Stimulated activated CD8-positive, alpha-beta memory T cell treated with anti-CD3 and anti-CD28 coated beads, Interleukin-15, amount 100 ng/mL, for 1 hour (primary cell): ENCODE measurements around the gene ITGA1.

Experiments used
- DNase-seq: peaks from one replicate; pipeline ENCODE4 v3.0.0-alpha.2; 2020; ENCODE audit warnings: low read depth

ITGA1 gene

DNA sequence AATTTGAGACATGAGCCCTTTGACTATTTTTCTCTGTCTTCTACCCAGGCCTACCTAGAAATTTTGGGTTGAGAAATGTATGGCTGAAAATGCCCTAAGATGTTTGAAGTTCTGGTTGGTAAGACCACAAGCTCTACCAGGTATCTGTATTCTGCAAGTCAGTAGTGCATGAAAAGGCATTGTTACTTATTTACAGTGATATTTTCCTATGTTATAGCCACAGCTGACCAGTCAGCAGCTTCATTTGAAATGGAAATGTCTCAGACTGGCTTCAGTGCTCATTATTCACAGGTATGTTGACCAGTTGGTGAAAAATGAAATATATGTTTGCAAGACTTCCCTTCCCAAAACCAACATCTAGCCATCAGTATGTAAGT lies 109.5 kb downstream of the ITGA1 start:
- no peak for DNase-seq

DNA sequence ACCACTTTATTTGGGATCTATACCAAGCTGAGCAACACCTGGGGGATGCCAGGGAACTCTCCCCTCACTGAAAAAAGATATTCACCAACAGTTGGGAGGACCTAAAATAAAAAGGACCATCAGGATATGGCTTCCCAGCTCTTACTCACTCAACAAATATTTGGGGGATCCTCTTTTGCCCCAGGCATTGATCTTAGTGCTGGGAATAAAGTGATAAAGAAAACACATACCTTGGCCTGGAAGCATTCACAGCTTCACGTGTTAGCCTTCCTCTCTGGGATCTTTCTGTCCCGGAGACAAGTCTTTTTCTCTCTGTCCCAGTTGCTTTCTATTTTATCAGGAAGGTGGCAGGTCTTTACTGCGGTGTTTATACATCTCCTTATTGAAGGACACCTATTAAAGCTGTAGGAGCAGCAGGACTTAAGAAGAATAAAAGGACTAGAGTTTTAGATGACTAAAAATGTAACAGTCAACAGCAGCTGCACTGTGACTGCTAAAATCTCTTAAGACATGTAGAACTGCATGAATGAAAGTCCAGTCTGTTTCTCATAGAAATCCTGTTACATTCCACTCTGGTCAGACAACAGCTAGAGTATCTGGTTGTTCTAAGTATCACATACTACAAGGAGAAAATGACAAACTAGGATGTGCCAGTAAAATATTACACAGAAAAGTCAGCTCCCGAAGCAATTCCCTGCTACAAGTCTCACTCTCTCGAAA lies 111.4 kb downstream of the ITGA1 start:
- no peak for DNase-seq

DNA sequence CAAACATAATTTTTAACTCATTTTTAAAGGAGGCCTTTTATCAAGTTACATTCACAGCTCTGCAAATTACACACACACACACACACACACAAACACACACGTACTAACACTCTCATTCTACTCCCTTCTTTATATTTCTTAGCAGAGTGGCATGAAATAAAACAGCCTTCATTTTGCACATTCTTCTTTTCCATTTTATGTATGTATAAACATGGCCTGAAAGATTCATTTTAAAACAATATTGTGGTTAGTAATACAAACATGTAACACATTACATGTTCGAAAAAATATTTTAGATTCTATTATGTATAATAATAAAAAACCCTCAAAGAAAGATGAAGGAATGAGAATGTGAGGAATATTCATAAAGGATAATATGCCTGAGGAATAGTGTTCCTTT lies 115.4 kb downstream of the ITGA1 start:
- no peak for DNase-seq

DNA sequence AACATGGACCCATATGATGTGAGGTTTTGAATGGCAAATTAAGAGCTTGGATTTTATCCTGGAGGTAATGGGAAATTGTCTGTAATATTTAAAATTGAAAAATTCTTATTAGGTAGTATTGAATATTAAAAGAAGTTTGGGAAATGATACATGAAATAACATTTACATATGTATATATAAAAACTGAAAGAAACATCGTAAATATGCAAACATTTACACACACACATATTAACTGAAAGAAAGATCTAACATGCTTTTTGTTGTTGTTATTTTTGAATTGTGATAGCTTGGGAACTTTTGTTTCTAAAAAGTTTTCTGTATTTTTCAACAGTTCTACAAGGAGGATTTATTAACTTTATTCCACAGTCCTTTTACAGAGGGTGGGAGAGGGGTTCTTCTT lies 118.6 kb downstream of the ITGA1 start:
- DNase-seq, result no peak

DNA sequence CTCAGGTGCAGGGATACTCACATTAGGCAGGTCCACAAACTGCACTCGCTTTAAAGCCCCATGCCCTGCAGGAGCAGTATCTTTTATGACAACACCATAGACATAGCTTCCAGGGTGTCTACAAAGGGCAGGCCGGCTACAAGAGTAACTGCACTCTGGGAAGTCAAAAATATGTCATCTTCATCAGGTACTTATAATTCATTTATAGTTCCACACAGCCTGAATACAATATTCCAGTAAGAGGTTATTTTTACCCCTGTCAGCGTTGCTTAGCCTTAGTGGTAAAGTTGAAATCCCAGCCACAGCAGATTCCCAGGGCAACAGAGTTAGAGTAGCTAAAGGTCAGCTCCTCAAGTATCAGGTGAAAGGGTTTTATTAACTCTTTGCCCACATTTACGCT lies 119.1 kb downstream of the ITGA1 start:
- DNase-seq, result no peak

DNA sequence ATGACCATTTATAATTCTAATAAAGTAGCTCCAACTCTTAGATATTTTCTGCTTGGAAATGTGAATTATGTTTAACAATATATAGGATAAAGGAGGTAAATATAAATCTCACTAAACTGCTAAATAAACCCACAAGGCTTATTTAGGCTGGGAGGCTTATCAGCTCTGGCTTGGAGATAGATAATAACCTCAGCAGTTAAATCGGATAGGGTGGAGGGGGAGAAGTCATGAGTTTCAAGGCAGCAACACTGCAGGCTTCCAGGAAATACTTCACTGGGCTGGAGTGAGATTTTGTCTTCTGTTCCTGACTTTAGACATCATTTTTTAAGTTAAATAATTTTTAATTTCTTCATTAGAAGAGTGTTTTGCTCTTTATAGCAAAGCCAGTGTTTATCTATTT lies 121.5 kb downstream of the ITGA1 start:
- no peak for DNase-seq

DNA sequence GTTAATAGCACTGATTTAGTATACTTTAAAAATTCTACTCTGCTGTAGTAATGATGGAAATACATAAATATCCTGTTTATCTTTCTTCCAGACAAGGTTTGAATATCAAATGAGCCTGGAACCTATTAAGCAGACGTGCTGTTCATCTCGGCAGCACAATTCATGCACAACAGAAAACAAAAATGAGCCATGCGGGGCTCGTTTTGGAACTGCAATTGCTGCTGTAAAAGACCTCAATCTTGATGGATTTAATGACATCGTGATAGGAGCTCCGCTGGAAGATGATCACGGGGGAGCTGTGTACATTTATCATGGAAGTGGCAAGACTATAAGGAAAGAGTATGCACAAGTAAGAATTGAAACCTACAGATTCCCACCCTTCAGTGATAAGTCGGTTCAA lies 122.4 kb downstream of the ITGA1 start:
- no peak for DNase-seq

DNA sequence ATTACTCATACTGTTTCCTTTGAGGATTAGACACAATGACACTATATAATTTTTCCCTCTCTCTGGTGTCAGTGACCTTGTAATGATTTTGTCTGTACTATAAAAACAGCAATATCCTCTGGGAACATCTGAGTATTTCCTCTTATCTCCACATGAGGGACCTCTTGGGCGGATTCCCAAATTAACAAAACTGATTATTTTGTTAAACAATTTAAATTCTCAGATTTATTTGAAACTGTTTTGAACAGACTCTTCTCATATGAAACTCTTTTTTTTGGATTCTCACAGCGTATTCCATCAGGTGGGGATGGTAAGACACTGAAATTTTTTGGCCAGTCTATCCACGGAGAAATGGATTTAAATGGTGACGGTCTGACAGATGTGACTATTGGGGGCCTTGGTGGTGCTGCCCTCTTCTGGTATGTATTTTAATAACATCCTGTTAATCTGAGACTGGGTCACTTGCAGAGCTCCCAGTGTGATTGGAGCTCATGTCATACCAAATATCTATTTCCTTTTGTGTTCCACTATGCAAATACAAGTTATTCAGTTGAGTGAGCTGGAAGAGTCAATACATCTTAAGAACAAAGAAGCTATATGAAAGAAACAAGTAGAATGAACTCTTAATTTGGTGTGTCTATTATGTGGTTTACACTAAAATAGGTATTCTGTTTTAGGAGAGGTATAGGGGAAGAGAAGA lies 127.6 kb downstream of the ITGA1 start:
- peak; percentile 12 for DNase-seq

DNA sequence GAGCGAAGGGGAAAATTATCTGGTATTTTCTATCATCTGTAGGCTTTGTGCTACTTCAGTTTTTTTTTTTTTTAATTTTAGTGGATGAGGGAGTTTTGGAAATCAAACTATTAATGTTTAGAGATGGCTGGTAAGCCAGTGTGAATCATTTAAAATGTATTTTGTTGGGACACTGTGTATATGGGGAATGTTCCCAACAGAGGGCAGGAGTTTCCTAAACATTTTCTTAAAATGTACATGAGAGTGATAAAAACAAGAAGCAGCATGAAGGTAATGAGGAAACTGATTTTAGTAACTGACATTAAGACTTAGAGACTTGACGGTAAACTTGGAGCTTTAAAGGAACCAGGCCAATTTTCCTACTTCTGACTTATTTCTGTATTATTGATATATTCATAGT lies 133.2 kb downstream of the ITGA1 start:
- no peak for DNase-seq

DNA sequence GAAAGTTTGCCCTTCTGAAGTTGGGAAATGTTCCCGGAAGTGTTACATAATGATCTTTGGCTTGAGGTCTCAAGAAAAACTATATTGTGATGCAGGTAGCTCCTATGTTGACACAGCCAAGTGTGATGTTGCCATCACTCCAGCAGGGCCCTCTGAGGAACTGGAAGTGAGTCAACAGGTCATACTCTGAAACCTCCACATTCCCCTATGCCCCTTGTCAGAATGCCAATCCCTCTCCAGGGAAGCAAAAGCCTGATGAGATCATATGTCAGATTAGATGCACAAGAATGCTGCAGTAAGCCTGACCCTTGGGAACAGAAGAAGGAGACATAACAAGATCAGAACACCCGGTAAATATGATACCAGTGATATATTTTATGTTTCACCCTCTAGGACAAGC lies 134.7 kb downstream of the ITGA1 start:
- no peak for DNase-seq

DNA sequence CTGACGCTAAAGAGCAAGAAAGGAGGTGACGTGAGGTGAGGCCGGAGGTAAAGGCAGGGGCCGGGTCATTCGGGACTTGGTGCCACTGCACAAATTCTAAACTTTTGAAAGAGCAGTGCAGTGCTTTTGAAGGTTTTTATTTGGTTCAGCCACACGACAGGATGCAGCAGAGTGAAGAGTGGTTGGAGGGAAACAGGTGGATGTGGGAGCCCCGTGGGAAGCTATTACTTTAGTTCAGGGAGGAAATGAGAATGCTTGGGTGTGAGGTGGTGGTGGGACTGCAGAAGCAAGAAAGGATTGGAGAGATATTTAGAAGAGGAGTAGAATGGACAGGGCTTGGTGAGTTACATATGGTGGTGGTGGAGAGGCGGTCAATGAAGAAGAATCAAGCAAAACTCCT lies 136.7 kb downstream of the ITGA1 start:
- no peak for DNase-seq

DNA sequence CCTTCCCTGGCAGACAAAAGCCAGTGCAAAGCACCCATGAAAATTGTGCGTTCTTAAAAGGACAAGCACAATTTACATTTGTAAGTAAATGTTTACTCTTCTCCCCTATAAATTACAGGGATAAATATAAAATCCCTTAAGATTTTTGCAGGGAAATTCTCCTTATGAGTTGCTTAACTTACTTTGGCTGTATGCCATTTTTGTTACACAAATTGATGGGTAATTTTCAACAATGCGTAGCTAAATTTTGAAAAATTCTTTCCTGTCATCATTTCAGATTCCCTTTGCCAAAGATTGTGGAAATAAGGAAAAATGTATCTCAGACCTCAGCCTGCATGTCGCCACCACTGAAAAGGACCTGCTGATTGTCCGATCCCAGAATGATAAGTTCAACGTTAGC lies 137.3 kb downstream of the ITGA1 start:
- no peak for DNase-seq

DNA sequence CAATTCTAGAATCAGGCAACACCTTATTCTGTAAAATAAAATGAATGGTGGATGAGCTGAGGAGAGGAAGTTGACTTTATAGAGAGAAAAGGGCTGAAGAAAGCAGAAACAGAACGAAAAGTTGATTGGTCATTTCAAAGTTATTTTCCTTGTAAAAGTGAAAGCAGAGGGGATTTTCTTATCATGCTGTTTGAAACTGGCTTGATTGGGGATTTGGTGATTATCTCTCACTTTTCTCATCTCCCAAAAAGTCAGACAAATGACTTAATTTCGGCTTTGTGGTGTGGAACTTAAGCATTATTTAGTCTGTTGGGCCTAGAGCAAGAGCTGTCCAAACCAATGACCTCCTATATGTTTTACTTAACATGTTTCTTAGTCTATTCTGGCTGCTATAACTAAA lies 141.0 kb downstream of the ITGA1 start:
- DNase-seq, result no peak

DNA sequence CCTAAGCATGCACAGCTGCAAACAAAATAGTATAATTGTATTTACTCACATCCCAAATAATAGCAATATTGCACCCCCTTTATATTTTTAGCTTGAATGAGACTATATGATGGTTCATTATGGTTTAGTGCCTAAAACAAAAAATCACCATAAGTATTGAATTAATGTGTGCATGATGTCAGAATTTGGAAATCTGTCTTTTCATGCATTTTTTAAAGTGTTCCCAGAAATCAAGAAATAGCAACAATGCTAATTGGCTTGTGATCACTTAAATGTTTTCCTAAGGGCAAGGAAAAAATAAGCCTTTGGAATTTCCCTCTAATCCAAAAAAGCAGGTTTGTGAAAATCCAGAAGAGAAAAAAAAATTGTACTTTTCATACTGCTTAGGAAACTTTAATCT lies 150.5 kb downstream of the ITGA1 start:
- DNase-seq, result no peak

DNA sequence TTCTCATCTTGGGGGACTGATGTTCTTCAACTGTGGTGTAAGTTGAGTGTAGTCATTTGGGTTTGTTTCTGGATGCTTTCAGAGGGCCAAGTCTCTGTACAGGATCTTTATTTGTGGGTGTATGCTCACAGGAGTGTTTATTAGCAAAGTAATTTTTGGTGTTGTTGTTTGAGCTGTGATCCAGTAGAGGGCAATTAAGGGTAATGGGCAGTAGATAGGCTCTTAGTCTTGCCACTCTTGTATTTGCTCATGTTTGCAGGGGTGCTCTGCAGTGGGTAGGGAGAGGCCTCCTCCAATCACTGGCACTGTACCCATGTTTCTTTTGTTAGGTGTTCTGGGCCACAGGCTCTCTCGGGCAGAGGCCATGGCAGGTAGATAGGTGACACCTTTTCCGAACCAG lies 155.6 kb downstream of the ITGA1 start:
- DNase-seq, result no peak

DNA sequence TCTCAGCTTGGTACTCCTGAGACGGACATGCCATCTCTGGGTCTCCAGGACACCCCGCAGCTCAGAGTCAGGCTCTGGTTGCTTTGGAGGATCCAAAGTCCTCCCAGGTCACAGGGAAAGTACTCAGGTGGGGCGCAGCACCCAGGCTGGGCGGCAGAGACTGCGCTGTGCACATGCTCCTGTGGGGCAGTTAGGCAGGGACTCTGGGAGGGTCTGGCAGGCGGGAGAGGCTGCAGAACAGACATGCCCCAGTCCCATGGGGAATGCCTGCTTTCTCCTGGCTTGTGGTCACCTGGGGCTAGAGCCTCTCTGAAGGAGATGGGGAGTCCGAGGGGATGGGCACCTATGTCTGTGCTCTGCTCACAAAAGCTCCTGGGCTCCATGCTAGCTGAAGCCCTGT lies 156.1 kb downstream of the ITGA1 start:
- DNase-seq, result no peak

DNA sequence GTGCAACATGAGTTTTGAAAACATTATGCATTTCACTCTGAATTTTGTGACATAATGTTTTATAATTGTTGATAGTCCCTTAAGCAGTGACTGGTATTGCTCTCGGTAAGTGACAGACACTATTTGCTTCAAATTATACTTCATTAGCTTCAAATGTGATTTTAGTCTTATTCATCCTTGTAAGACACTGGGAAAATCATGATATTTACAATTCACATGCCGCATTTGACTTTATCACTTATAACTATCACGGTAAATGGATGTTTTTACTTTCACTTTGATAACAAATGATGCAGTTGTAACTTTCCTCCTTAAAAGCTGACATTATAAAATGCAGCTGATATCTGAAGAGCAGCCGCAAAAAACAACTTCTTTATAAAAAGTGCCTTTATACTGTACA lies 157.3 kb downstream of the ITGA1 start:
- DNase-seq, result no peak

DNA sequence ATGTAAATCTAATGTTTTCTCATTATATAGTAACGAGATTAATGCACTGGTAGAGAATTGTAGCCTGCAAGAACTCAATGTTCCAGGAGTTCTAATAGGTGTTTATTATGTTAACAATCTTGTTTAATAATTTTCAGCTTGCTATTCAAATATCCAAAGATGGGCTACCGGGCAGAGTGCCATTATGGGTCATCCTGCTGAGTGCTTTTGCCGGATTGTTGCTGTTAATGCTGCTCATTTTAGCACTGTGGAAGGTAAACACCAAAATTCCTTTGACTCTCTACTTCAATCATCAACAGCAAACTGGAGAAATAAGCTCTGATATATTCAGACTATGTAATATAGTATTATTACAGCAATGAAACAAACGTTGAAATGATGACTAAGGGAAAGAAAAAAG lies 159.5 kb downstream of the ITGA1 start:
- no peak for DNase-seq

DNA sequence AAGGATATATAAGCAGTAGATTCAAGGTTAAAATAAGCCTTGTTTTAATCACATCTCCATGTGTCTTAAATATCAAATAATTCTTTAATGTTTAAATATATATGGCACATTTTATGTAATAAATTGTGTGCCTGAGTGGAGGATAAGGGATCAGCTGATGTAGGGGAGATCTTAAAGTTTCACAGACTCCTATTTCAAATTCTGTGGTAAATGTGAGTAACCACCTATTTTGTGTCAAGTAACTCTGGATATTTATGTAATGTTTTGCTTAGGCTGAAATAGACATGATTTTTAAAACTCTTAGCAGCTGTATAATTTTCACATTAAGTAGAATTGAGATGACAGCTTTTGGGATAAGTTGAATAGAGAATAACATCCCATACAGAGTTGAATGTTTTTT lies 160.1 kb downstream of the ITGA1 start:
- DNase-seq, result no peak

DNA sequence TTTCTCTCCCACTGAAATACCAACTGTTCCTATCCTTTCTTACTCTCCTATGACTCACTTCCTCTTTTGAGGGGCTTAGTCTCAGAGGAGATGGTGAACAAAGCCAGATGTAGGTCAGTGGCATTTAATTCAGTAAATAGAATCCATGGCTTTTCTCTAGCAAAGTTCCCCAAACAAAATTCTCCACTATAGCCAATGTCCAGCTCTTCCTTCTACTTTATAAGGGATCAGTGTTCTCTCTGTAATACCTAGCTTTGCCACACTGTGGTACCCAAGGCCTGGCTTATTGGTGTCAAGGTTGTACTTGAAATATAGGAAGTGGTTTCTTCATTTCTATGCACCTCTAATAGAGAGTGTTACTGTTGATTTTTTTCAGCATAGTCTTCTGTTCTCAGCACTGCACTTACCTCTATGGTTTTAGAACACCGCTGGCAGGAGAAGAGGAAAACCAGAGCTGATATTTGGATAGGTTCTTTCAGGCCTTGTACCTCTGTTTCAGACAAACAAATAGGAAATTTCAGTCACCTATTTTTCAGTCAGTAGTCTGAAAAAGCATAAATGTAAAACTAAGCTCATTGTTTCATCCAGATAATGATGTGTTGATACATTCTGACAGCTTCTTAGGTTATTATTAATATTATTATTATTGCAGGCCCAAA lies 160.8 kb downstream of the ITGA1 start:
- DNase-seq, result peak; percentile 19

DNA sequence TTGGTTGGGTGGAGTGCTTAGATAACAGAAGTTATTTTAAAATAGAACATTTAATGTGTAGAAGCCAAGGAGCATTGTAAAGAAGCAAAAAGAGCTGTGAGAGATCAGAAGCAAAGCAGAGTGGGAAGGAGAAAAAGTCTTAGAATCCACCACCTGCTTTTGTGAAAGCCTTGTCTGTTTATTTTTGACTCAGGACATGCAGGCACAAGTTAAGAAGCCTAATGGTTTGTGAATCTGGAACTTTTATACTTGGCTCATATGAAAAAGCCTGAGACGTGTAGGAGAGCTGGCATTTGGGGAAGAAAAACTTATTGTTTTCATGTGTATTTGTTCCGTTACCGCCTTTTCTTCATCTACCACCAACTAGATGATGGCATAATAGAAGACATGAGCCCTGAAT lies 163.0 kb downstream of the ITGA1 start:
- no peak for DNase-seq

DNA sequence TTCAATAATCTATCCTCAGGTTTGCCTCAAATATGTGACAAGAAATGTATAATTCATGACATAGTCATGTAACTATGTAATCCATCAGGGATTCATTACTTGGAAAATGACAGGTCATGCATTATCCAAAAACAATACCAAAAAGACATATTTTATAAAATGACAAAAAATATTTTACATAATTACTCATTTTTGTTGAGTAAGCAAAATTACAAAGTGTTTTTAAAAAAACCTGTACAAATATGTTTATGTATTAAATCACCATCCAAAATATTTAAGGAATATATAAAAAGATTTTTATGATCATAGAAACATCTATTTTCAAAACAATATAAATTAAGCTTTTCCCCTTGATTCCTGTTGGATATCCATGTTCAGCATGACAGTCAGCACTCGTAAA lies 164.8 kb downstream of the ITGA1 start:
- DNase-seq, result no peak

DNA sequence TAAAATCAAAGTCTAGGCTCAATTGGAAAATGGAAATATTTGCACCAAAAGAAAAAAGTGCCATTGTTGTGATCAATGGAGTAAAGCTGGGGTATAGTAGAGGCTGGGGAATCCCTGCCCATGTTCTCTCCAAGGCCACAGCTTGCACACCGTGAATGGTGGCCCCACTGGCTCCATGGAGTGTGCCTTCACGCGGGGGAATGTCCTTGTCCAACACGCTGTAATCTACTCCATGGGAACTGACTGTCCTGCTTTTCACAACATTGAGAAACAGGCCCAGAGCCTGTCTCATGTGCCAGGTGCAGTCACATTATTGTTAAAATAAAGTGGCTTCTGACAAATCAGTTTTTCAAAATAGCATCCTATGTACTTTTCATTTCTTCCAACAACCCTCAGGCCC lies 168.3 kb downstream of the ITGA1 start:
- no peak for DNase-seq
